Astrocyte (in vitro differentiated cells and primary cell): ENCODE measurements around the gene RUNX1. TPM values are rescaled to one million over a fixed set of nuclear protein-coding genes. Genes with fewer than 3 reads are reported as not detected.
A peak's percentile ranks its signal among the peaks of the same experiment; 100 is the strongest.

Source experiments
- DNase-seq: peaks from one replicate; pipeline ENCODE4 v3.0.0-alpha.2; 2010; ENCODE audit warnings: low read depth
- FAIRE-seq: peaks from 2 replicates; lab custom pipeline; 2011; peaks lifted over from hg19 to GRCh38; lab: Jason Lieb, UNC
- H2AFZ ChIP-seq: 2 replicates; pipeline ENCODE4 v1.6.0; 2012; ENCODE audit warnings: low read depth, low read length, inconsistent platforms
- H3K27ac ChIP-seq: 2 replicates; pipeline ENCODE4 v1.5.1; 2011; ENCODE audit warnings: low read depth, low read length, inconsistent platforms
- H3K27me3 ChIP-seq: 2 replicates; pipeline ENCODE4 v1.6.0; 2011; ENCODE audit warnings: low read length, inconsistent platforms; ENCODE audit not compliant: insufficient read depth
- H3K36me3 ChIP-seq: 2 replicates; pipeline ENCODE4 v1.5.1; 2011; ENCODE audit warnings: low read length, inconsistent platforms; ENCODE audit not compliant: insufficient read depth
- H3K4me1 ChIP-seq: 2 replicates; pipeline ENCODE4 v1.5.1; 2011; ENCODE audit warnings: low read length, inconsistent platforms; ENCODE audit not compliant: insufficient read depth
- H3K4me2 ChIP-seq: 2 replicates; pipeline ENCODE4 v1.6.0; 2012; ENCODE audit warnings: low read length, inconsistent platforms
- H3K4me3 ChIP-seq: 2 replicates; pipeline ENCODE4 v1.5.1; 2011; ENCODE audit warnings: low read depth, mild to moderate bottlenecking, low read length, inconsistent platforms; ENCODE audit not compliant: insufficient read depth
- H3K79me2 ChIP-seq: 2 replicates; pipeline ENCODE4 v1.6.0; 2012; ENCODE audit warnings: mild to moderate bottlenecking, low read length, inconsistent platforms; ENCODE audit not compliant: insufficient read depth
- H3K9ac ChIP-seq: 2 replicates; pipeline ENCODE4 v1.6.0; 2012; ENCODE audit warnings: mild to moderate bottlenecking, low read length, inconsistent platforms
- H3K9me3 ChIP-seq: 2 replicates; pipeline ENCODE4 v1.5.1; 2012; ENCODE audit warnings: low read depth, mild to moderate bottlenecking, low read length, inconsistent platforms; ENCODE audit not compliant: insufficient read depth
- H4K20me1 ChIP-seq: 2 replicates; pipeline ENCODE4 v1.6.0; 2012; ENCODE audit warnings: low read length, inconsistent platforms; ENCODE audit not compliant: insufficient read depth
- H3K27ac Mint-ChIP-seq: one replicate; pipeline ENCODE4 v1.8.0; 2021; ENCODE audit warnings: mild to moderate bottlenecking, mixed read lengths; ENCODE audit not compliant: unreplicated experiment
- H3K27me3 Mint-ChIP-seq: one replicate; pipeline ENCODE4 v1.8.0; 2021; ENCODE audit warnings: low read depth, mixed read lengths; ENCODE audit not compliant: unreplicated experiment
- H3K36me3 Mint-ChIP-seq: one replicate; pipeline ENCODE4 v1.8.0; 2021; ENCODE audit warnings: low read depth, mixed read lengths; ENCODE audit not compliant: unreplicated experiment
- H3K4me1 Mint-ChIP-seq: one replicate; pipeline ENCODE4 v1.8.0; 2021; ENCODE audit warnings: low read depth, mixed read lengths; ENCODE audit not compliant: unreplicated experiment
- H3K4me3 Mint-ChIP-seq: one replicate; pipeline ENCODE4 v1.8.0; 2021; ENCODE audit warnings: mild to moderate bottlenecking, moderate library complexity, mixed read lengths; ENCODE audit not compliant: unreplicated experiment
- H3K9me3 Mint-ChIP-seq: one replicate; pipeline ENCODE4 v1.8.0; 2021; ENCODE audit warnings: mild to moderate bottlenecking, mixed read lengths; ENCODE audit not compliant: unreplicated experiment
- EZH2 ChIP-seq: IDR thresholded peaks from 2 replicates; pipeline ENCODE4 v1.6.1; 2012; ENCODE audit warnings: mild to moderate bottlenecking, low read length, inconsistent platforms; ENCODE audit not compliant: insufficient read depth
- total RNA-seq: library from RNA; stranded (reverse); gene quantifications from 2 replicates; pipeline ENCODE4 v1.2.1, GENCODE V29; 2021
- TF ChIP-seq, protein P1 (sequence below): IDR thresholded peaks from 2 replicates; pipeline ENCODE4 v1.5.1; 2011; ENCODE audit warnings: low read depth, mild to moderate bottlenecking, inconsistent platforms, low read length, moderate library complexity; ENCODE audit not compliant: insufficient read depth

RUNX1 gene
- total RNA-seq, 1 donor from 2014 or later, result 84.6 TPM

DNA sequence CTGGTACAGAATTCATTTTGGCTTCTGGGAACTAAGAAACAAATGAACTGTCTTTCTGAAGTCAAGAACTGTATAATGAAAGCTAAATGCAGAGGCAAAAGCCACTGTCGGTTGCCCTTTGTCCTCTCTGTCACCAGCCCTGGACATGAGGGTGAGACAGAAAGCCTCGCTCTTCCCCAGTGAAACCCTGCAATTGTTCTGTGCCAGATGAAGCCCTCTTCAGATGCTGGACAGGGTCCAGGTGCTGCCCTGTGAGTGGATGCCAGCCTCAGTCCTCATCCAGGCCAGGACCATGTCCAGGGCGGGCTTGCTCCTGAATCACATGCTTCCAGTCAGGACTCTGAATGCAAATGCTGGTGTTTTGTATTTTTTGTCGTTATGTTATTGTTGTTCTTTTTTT is 138.7 kb downstream of the RUNX1 start:
- Histone ChIP-seq H3K4me3 (no peak overlapping the region), H3K9ac (no peak overlapping the region), H3K9me3 (no peaks in the 10 kb centered on the region), H2AFZ (no peak overlapping the region), H3K79me2 (no peaks in the 10 kb centered on the region), H3K36me3 (no peaks in the 10 kb centered on the region), H3K27me3 (no peaks in the 10 kb centered on the region), H3K27ac (no peak overlapping the region), H3K4me2 (no peak overlapping the region), H3K4me1 (peaks cover 5% of the 10 kb centered on the region), H4K20me1 (no peaks in the 10 kb centered on the region)
- DNase-seq (no peak), FAIRE-seq (no peak)
- Mint-ChIP-seq H3K4me3 (no peak overlapping the region), H3K9me3 (no peaks in the 10 kb centered on the region), H3K36me3 (peaks cover 12% of the 10 kb centered on the region), H3K4me1 (peaks cover 20% of the 10 kb centered on the region), H3K27ac (no peak overlapping the region), H3K27me3 (no peaks in the 10 kb centered on the region)
- TF ChIP-seq EZH2, result no peak
- TF ChIP-seq, protein P1, sequence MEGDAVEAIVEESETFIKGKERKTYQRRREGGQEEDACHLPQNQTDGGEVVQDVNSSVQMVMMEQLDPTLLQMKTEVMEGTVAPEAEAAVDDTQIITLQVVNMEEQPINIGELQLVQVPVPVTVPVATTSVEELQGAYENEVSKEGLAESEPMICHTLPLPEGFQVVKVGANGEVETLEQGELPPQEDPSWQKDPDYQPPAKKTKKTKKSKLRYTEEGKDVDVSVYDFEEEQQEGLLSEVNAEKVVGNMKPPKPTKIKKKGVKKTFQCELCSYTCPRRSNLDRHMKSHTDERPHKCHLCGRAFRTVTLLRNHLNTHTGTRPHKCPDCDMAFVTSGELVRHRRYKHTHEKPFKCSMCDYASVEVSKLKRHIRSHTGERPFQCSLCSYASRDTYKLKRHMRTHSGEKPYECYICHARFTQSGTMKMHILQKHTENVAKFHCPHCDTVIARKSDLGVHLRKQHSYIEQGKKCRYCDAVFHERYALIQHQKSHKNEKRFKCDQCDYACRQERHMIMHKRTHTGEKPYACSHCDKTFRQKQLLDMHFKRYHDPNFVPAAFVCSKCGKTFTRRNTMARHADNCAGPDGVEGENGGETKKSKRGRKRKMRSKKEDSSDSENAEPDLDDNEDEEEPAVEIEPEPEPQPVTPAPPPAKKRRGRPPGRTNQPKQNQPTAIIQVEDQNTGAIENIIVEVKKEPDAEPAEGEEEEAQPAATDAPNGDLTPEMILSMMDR, result no peak

DNA sequence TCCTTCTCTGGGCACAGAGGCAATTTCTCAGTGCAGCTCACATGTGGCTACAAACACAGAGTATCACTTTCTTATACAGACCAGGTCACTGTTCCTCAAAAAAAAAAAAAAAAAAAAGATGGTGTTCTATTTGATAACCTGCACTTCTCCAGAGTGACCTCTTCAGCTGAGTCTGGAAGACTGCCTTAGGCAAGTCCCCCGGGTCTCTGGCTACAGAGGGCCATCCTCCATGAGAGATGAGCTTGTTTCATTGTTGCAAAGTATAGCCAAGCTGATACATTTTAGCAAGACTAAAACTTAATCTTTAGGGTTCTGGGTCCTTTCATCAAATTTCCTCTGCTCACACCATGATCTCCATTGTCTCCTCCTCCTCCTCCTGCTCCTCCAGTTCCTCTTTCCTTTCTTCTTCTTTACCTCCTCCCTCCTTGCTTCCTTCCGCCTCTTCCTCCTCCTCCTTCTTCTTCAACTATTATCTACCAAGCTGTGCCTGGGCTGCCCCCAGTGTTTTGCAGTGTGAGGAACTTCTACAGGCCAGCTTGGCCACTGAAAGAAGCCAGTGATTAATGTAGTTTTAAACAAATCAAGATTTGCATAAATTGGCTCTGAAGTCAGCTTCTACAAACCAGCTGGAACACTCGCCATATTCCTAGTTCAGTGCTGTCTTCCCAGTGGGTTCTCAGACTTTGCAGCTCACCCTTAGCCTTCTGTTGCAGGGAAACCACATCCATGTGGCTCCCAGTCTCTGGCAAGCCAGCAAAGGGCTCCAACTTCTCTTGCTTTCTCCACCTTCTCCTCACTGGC is 139.4 kb downstream of the RUNX1 start:
- Mint-ChIP-seq H3K4me1 (peaks cover 13% of the 10 kb centered on the region), H3K9me3 (no peaks in the 10 kb centered on the region), H3K4me3 (no peak overlapping the region), H3K36me3 (peaks cover 12% of the 10 kb centered on the region), H3K27me3 (no peaks in the 10 kb centered on the region), H3K27ac (no peak overlapping the region)
- Histone ChIP-seq H4K20me1 (no peaks in the 10 kb centered on the region), H3K4me3 (no peak overlapping the region), H3K79me2 (no peaks in the 10 kb centered on the region), H3K9ac (no peak overlapping the region), H2AFZ (no peak overlapping the region), H3K4me1 (no peaks in the 10 kb centered on the region), H3K27ac (no peak overlapping the region), H3K4me2 (no peak overlapping the region), H3K27me3 (no peaks in the 10 kb centered on the region), H3K36me3 (no peaks in the 10 kb centered on the region), H3K9me3 (no peaks in the 10 kb centered on the region)
- peak; percentile 45 for DNase-seq
- FAIRE-seq, result no peak
- TF ChIP-seq EZH2, result no peak

DNA sequence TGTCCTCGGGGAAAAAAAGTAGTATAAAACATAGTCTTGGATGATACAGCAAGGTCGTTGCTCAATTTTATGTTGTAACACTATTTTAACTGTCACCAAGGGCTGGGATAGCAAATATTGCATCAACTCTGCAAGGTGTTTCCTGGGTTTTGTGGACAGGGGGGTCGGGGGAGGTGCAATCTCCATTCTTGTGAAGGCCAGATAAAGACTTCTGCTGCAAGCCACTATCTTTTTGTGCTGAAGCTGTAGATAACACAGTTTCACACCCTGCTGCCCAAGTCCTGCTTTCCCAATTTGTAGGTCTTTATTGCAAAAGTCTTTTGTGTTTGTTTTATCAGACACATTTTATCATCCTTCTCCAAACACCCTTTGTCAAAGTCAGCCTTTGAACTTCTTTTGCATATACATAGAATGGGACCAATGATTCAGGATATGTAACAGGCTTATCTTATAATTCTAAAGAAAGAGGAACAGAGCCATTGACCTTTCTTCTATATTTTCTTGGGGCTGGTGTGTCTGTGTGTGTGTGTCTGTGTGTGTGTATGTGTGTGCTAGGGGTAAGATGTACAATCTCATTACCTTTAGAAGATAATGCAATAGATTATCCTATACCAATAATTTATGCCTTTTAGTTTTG is 140.6 kb downstream of the RUNX1 start:
- H3K27me3 Mint-ChIP-seq, result no peaks in the 10 kb centered on the region
- H3K9me3 Mint-ChIP-seq, result no peaks in the 10 kb centered on the region
- no peak overlapping the region for H3K4me3 ChIP-seq
- no peaks in the 10 kb centered on the region for H3K27me3 ChIP-seq
- H3K9ac ChIP-seq, result no peak overlapping the region
- H3K27ac Mint-ChIP-seq, result no peak overlapping the region
- DNase-seq (no peak), FAIRE-seq (no peak)
- H3K36me3 Mint-ChIP-seq, result peaks cover 9% of the 10 kb centered on the region
- no peak overlapping the region for H2AFZ ChIP-seq
- H3K27ac ChIP-seq, result no peak overlapping the region
- no peaks in the 10 kb centered on the region for H3K4me1 ChIP-seq
- no peak overlapping the region for H3K4me2 ChIP-seq
- H4K20me1 ChIP-seq, result no peaks in the 10 kb centered on the region
- H3K4me1 Mint-ChIP-seq, result peaks cover 8% of the 10 kb centered on the region
- H3K79me2 ChIP-seq, result no peaks in the 10 kb centered on the region
- no peaks in the 10 kb centered on the region for H3K36me3 ChIP-seq
- no peaks in the 10 kb centered on the region for H3K9me3 ChIP-seq
- H3K4me3 Mint-ChIP-seq, result no peak overlapping the region
- TF ChIP-seq EZH2, result no peak
- TF ChIP-seq, protein P1, result no peak
